HCT116 (cell line): ENCODE results near the gene TRAPPC4.

Experiments
- EGR1 ChIP-seq: IDR thresholded peaks from 2 replicates; pipeline ENCODE4 v1.6.1; 2012; ENCODE audit warnings: low read depth
- EZH2 ChIP-seq: fragments of 200-600 bp; sonication (generic); IDR thresholded peaks from 2 replicates; pipeline ENCODE4 v1.6.1; 2017; ENCODE audit warnings: antibody characterized with exemption, mixed run types
- POLR2A ChIP-seq: IDR thresholded peaks from 2 replicates; pipeline ENCODE4 v1.7.0; 2011; ENCODE audit warnings: borderline replicate concordance; ENCODE audit not compliant: insufficient read depth, insufficient read length; ENCODE audit errors: extremely low read depth
- POLR2AphosphoS5 ChIP-seq: IDR thresholded peaks from 2 replicates; pipeline ENCODE4 v1.6.1; 2011; ENCODE audit warnings: mild to moderate bottlenecking, low read depth, low read length, moderate library complexity
- RAD21 ChIP-seq: IDR thresholded peaks from 2 replicates; pipeline ENCODE4 v1.6.1; 2012; ENCODE audit warnings: low read depth, mild to moderate bottlenecking
- SIN3A ChIP-seq: IDR thresholded peaks from 2 replicates; pipeline ENCODE4 v1.6.1; 2012; ENCODE audit warnings: low read depth
- SP1 ChIP-seq: IDR thresholded peaks from 2 replicates; pipeline ENCODE4 v1.6.1; 2012; ENCODE audit warnings: low read depth
- TF ChIP-seq, protein P1 (sequence below), 3 experiments: fragments of 200-600 bp in 1 of 3; sonication (generic) in 1 of 3; IDR thresholded peaks in 2 of 3; conservative IDR thresholded peaks in 1 of 3; 2 replicates each; pipeline ENCODE4 v1.5.1; 2012 to 2017; ENCODE audit warnings: low read depth in 2 of 3, low read length in 2 of 3, antibody characterized with exemption in 1 of 3, borderline replicate concordance in 1 of 3, control low read depth in 1 of 3, mild to moderate bottlenecking in 1 of 3, mixed read lengths in 1 of 3, mixed run types in 1 of 3, moderate library complexity in 1 of 3; ENCODE audit not compliant: insufficient read depth in 1 of 3
- TF ChIP-seq, protein P2 (sequence below): IDR thresholded peaks from 2 replicates; pipeline ENCODE4 v1.6.1; 2012
- TF ChIP-seq, protein P3 (sequence below): IDR thresholded peaks from 2 replicates; pipeline ENCODE4 v1.6.1; 2012; ENCODE audit warnings: low read depth
- TF ChIP-seq, protein P4 (sequence below): IDR thresholded peaks from 2 replicates; pipeline ENCODE4 v1.6.1; 2011; ENCODE audit warnings: mild to moderate bottlenecking, low read length, moderate library complexity; ENCODE audit not compliant: insufficient replicate concordance; ENCODE audit errors: extremely low read depth

DNA sequence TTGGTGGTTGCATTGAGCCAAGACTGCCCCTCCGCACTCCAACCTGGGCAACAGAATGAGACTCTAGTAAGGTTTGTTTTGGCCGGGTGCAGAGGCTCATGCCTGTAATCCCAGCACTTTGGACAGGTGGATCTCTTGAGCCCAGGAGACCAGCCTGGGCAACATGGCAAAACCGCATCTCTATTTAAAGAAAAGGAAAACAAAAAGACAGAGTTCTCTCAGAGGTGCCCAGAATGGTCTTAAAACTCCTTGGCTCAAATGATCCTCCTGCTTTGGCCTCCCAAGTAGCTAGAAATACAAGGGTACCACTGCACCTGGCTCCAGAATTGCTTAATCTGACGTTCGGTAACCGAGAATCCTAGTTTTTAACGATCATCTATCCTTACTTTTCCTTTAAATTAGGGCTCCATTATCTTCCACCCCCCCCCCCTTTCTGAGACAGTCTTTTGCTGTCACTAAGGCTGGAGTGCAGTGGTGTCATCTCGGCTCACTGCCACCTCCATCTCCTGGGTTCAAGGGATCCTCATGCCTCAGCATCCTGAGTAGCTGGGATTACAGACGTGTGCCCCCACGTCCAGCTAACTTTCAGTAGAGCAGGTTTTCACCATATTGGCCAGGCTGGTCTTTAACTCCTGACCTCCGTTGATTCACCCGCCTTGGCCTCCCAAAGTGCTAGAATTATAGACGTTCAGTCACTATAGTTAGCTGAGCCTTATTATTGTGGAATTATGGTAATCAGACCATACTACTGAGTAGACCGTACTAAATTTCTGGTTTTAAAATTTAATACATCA, 2.2 kb upstream of the TRAPPC4 start:
- TF ChIP-seq POLR2A: no peak
- TF ChIP-seq, protein P1, sequence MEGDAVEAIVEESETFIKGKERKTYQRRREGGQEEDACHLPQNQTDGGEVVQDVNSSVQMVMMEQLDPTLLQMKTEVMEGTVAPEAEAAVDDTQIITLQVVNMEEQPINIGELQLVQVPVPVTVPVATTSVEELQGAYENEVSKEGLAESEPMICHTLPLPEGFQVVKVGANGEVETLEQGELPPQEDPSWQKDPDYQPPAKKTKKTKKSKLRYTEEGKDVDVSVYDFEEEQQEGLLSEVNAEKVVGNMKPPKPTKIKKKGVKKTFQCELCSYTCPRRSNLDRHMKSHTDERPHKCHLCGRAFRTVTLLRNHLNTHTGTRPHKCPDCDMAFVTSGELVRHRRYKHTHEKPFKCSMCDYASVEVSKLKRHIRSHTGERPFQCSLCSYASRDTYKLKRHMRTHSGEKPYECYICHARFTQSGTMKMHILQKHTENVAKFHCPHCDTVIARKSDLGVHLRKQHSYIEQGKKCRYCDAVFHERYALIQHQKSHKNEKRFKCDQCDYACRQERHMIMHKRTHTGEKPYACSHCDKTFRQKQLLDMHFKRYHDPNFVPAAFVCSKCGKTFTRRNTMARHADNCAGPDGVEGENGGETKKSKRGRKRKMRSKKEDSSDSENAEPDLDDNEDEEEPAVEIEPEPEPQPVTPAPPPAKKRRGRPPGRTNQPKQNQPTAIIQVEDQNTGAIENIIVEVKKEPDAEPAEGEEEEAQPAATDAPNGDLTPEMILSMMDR (IDR thresholded peaks at IDR 0.05 in 2 of 3, conservative IDR thresholded peaks at IDR 0.05 in 1 of 3; ENCODE audit: borderline replicate concordance in 1 of 3, insufficient read depth in 1 of 3, low read depth in 2 of 3, low read length in 2 of 3): no peak
- TF ChIP-seq SIN3A: no peak
- no peak for TF ChIP-seq RAD21
- TF ChIP-seq SP1: no peak
- TF ChIP-seq, protein P2, sequence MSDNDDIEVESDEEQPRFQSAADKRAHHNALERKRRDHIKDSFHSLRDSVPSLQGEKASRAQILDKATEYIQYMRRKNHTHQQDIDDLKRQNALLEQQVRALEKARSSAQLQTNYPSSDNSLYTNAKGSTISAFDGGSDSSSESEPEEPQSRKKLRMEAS: no peak
- TF ChIP-seq POLR2AphosphoS5: peak; percentile 14; the same call in 1 of the 2 replicates
- no peak for TF ChIP-seq EGR1
- TF ChIP-seq, protein P3, sequence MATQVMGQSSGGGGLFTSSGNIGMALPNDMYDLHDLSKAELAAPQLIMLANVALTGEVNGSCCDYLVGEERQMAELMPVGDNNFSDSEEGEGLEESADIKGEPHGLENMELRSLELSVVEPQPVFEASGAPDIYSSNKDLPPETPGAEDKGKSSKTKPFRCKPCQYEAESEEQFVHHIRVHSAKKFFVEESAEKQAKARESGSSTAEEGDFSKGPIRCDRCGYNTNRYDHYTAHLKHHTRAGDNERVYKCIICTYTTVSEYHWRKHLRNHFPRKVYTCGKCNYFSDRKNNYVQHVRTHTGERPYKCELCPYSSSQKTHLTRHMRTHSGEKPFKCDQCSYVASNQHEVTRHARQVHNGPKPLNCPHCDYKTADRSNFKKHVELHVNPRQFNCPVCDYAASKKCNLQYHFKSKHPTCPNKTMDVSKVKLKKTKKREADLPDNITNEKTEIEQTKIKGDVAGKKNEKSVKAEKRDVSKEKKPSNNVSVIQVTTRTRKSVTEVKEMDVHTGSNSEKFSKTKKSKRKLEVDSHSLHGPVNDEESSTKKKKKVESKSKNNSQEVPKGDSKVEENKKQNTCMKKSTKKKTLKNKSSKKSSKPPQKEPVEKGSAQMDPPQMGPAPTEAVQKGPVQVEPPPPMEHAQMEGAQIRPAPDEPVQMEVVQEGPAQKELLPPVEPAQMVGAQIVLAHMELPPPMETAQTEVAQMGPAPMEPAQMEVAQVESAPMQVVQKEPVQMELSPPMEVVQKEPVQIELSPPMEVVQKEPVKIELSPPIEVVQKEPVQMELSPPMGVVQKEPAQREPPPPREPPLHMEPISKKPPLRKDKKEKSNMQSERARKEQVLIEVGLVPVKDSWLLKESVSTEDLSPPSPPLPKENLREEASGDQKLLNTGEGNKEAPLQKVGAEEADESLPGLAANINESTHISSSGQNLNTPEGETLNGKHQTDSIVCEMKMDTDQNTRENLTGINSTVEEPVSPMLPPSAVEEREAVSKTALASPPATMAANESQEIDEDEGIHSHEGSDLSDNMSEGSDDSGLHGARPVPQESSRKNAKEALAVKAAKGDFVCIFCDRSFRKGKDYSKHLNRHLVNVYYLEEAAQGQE: no peak
- TF ChIP-seq, protein P4, sequence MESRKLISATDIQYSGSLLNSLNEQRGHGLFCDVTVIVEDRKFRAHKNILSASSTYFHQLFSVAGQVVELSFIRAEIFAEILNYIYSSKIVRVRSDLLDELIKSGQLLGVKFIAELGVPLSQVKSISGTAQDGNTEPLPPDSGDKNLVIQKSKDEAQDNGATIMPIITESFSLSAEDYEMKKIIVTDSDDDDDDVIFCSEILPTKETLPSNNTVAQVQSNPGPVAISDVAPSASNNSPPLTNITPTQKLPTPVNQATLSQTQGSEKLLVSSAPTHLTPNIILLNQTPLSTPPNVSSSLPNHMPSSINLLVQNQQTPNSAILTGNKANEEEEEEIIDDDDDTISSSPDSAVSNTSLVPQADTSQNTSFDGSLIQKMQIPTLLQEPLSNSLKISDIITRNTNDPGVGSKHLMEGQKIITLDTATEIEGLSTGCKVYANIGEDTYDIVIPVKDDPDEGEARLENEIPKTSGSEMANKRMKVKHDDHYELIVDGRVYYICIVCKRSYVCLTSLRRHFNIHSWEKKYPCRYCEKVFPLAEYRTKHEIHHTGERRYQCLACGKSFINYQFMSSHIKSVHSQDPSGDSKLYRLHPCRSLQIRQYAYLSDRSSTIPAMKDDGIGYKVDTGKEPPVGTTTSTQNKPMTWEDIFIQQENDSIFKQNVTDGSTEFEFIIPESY: no peak
- TF ChIP-seq EZH2: no peak
